ENCODE data around the gene SH3RF3.

The SH3RF3 gene

DNA sequence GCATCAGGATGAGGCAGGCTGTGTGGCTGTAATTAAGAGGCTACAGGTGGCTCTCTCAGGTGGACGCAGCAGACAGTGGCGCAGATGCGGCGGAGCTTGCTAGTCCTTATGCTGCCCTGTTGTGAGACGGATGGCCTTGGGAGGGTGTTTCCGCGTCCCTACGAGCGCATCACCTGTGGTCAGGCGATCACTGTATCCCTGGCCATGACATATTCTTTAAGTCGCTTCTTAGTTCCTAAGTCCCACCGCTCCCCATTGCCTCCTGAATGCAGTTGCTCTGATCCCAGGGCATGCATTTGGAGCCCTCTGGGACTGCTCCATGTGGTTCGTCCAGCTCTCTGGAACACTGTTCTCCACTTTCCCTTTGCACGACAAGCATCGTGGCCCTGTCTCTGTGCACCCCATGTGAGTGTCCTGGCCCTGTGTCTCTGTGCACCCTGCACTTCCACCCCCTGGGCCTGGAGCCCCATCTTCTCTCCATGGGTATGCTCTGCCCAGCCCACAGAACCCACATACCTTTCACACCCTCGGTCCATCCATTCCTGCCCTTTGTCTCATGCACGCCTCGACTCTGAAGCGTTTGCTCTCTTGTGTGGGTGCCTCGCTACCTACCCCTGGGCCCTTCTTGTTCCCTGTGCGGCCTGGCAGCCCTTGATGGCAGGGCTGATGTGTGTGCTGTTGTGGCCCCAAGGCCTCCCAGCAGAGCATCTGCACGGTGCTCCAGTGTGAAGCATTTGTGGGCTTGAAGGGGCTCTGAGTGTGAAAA, 74.4 kb downstream of the SH3RF3 start:
- DNase-seq (ENCODE audit: low read depth) = no peak

DNA sequence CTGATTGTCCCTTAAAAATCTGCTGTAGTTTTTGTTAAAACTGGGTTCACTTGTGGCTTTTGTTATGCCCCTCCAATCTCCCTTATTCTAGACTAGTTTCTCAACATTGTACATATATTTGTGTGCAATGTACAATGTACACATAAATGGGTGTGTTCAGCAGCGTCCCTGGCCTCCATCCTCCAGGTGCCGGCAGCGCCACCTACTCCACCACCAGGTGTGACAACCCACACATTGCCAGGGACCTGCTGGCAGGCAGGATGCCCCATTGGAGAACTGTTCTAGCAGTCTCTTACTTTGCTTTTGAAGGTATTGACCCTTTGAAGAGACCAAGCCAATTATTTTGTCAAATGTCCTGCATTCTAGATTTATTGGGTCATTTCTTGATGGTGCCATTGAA, 75.4 kb downstream of the SH3RF3 start:
- no peak for DNase-seq (ENCODE audit: low read depth)

DNA sequence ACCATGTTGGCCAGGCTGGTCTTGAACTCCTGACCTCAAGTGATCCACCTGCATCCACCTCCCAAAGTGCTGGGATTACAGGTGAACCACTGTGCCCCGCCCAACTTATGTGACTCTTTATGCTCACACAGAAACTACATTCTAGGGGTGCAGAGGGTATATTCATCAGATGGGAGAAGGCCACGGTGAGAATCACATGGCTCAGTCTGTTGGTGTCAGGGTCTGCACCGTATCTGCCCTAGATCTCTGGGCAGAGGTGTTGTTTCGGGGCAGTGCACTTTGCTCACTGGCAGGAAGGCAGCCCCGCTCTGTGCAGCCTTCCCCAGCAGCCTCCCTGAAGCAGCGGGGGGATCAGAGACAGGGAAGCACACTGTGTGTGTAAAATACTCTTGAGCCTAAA, 76.4 kb downstream of the SH3RF3 start:
- no peak for DNase-seq (ENCODE audit: low read depth)

DNA sequence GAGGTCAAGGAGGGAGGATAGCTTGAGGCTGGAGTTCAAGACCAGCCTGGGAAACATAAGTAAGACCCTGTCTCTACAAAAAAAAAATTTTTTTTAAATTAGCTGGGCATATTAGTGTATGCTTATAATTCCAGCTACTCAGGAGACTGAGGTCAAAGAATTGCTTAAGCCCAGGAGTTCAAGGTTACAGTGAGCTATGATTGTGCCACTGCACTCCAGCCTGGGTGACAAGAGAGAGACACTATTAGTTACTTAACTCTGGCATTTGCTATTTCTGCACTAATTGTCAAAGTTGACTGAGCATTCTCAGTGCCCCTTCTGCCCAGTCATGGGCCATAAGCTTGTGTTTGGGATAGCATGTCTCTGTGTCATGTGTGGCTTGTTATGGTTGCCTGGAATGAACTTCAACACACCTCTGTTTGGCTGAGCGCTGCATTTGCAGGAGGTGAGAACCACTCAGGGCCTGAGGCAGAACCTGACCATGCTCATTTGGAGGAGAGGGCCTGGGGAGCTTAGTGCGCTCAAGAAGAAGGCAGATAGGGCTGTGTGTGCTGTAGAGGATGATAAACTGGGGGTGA, 77.7 kb downstream of the SH3RF3 start:
- no peak for DNase-seq (ENCODE audit: low read depth)

DNA sequence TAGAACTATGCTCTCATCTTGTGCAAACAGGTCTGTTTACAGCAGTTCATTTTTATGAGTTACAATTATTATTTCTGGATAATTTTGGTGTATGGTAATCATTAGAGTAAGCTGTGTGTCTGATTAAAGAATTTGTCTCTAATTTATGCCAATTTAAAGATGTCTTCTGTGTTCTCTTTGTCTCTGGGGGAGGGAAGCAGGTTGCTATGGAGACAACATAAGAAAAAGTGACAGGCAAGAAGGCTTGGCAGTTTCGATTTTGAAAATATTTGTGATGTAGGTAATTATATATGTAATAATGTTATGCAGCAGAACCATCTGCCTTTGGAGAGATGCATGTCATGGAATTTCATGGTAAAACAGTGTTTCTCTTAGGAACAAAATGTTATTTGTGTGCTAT, 78.2 kb downstream of the SH3RF3 start:
- no peak for DNase-seq (ENCODE audit: low read depth)

DNA sequence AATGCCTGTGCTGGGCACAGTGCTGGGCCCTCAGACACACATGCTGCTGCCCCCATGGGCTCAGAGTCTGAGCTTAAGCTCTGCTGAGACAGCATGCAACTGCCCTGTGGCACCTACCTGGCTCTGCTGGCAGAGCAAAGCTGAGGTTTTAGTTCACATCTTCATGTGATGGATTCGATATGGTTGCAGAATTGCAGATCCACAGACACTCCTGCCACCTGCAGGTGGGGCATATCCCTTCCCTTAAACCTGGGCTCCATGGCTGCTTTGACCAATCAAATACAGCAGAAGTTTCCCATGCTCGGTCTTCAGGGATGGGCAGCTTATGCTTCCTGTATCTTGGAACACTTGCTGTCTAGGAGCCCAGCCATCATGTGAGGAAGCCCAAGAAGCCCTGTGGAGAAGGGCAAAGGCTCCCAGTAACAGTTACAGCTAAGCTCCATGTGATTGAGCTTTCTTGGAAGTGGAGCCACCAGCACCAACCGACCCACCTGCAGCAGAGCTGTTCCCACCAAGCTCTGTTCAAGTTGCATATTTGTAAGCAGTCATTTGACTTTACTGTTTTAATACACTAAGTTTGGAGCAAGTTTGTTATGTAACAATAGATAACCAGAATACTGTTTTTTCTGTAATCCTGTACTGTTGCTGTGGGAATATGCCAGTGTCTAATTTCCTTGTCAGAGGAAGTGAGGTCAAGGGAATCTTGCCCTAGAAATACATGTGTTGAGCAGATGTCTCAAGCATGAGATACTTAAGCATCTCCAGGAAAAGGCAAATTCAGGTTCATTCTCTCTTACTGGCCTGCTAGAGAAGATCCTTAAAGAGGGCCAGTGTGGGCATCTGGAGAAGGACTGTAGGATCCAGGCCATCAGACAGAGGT, 79.3 kb downstream of the SH3RF3 start:
- DNase-seq (ENCODE audit: low read depth) = no peak

DNA sequence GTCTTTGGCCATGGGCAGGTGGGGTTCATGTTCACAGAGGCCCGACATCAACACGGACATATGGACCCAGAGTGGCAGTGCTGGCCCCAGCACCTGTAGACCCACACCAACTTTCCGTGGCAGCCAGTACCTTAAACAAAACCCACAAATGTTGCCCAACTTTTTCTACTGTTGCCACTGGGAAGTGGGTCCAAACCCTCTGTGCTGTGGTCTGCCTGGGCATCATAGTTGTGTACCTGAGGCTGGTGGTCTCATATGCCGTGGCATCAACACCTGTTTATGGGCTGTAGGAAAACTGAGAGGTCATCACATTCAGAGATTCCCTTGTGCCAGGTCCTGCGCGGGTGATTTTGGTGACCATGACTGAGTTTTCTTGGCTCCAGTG, 79.9 kb downstream of the SH3RF3 start:
- no peak for DNase-seq (ENCODE audit: low read depth)

DNA sequence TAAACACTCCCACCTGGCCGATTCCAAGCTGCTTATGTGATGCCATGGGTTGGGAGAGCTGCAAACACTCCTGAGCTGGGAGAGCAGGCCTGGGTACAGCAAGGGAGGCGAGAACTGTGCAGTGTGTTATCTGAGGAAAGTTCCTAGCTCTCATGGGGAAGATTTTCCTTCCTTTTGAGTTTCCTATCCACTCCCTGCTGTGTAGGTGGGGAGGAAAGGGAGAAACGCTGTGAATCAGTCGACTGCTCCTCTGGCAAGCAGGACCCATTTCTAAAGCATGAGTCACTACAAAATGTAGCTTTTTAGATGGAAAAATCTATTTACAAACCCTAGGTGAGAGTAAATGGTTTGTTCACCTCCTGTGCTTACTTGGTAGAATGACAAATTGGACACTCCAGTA, 80.4 kb downstream of the SH3RF3 start:
- DNase-seq (ENCODE audit: low read depth) = peak; percentile 43

DNA sequence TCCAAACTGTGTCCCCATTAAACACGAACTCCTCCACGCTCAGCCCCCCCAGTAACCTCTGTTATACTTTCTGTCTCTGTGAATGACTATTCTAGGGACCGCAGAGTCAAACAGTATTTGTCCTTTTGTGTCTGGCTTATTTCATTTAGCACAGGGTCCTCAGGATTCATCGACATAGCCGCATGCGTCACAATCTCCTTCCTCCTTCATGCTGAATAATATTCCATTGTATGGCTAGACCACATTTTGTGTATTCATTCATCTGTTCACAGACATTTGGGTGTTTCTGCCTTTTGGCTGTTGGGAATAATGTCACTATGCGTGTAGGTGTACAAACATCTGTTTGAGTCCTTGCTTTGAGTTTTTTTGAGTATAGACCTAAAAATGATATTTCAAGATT, 80.9 kb downstream of the SH3RF3 start:
- DNase-seq (ENCODE audit: low read depth) = no peak

DNA sequence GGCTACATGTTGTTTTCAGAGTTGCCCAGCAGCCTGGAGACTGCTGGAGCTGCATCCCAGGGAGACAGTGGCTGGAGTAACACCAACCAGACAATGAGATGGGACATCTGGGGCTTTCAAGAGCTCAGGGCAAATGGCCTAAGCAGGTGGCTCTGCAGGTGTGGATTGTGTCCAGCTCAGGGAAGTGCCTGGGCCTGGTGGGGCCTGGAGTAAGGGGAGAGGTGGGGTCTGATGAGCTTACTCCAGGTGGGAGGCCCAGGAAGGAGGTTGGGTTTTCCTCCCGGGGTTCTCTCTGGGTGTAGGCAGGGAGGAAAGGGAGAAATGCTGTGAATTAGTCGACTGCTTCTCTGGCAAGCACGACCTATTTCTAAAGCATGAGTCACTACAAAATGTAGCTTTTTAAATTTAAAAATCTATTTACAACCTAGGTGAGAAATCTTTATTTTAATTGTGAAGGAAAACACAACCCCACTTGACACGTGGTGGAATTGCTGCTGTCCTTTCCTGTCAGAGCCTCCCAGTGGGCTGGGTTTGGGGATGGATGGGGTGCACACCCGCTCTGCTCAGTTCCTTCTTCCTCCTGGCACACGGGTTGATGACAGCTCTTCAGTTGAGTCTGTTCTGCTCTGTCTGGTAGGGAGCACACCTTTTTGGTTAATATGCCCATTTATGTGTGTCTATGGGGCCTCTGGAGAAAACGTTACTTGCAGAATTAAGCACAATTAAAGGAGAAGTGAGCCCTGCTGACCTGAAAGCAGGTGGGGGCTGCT, 81.6 kb downstream of the SH3RF3 start:
- no peak for DNase-seq (ENCODE audit: low read depth)

DNA sequence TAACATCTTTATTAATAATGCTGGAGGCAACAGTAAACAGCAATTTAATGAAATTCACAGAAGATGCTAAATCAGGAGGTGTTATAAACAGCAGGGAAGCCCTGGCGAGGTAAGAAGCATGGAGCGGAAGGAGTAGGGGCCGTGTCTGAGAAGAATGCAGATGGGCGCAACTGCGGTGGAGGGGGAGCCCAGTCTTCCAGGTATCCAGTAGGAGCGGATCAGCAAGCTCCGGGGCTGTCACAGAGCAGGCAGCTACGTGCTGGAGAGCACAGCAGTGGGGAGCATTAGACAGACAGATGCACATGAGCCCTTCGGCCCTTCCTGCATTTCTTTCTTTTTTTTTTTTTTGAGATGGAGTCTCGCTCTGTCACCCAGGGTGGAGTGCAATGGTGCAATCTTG, 82.3 kb downstream of the SH3RF3 start:
- DNase-seq (ENCODE audit: low read depth) = no peak

DNA sequence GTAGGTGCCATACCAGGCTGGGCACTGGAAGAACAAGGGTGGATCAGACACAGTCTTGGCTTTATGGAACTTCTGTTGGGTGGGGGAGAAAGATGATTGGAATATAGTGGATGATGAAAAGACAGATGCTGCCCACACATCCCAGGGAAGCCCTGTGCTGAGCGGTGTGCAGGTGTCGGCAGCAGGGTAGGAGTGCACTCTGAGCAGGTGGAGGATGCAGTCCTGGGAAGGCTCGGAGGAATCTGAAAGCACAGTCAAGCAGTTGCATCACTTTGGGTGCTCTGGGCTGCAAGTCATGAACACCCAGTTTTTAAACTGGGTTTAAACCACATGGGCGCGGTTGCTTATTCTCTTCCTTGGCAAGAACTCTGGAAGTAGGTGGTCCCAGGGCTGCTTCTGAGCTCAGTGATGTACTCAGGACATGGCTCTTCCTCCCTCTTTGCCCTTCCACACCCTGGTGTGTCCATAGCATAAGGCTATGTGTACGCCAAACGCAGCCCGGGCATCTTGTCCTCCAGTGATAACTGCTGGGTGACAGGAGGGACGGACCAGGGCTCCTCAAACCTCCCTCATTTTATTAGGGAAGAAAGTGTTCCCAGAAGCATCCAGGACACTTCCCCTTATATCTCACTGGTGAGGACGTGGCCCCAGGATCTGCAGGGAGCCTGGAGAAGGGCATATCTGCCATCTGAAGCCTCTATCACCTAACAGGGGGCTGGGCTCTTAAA, 84.0 kb downstream of the SH3RF3 start:
- no peak for DNase-seq (ENCODE audit: low read depth)

DNA sequence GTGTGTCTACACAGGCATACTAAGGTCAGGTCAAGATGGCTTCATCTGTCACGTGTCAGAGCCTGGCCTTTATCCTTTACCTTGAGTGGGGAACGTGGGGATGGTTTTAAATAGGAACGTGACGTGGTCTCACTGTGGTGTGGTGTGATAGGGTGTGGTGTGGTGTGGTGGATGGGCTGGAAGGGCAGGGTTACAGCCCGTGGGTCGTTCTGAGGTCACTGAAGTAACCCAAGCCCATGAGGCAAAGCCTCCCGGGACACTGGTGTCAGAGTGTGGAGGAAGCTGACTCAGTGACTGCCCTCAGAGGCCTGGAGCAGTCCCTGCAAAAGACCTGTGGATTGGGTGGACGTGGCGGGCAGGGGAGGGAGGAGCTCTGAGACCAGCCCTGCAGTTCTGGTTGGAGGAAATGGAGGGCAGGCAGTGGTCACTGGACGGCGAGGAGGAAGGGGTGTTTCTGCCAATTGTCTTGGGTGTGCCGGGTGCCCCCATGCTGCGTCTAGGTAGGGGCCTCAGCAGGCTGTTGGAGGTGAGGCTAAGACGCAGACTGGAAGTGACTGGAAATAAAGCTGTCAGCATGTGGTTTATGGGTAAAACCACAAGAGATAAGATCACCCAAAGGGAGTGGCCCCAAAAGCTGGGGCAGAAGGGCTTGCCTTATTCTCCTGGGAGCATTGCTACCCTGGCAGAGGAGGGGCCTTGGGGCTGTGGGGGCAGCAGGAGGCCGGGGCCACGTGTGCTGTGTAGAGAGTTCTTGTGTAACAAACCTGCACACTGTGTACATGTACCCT, 84.8 kb downstream of the SH3RF3 start:
- peak; percentile 44 for DNase-seq (ENCODE audit: low read depth)

DNA sequence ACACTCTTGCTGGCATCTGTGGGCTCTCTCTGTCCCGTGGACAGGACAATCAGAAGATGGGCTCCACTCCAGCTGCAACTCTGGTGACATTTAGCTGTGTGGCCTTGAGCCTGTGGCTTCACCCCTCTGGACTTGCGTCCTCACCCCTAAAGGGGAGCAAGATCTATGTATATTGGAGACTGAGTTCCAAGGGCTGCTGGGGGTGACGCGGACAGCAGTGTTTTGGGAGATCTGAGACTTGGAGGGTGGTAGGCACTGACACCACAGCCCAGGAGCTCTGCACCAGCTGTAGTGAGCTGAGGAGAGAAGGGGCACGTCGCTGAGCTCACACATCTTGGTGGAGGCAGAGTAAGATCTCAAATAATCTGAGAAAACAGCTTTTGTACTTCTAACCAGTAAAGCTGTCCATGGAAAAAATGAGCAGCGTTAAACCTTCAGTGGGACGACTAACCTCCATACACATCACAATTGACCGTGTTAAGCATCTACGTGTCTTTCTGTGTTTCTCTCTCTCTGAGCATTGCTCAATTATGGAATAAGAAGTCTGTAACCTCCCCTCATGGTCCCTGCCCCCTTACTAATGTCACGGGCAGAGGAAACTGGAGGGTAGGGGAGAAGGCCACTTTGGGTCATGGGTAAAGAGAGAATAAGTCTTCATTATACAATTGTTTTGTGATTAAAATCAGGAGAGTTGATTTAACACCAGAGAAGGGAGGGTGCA, 85.8 kb downstream of the SH3RF3 start:
- DNase-seq (ENCODE audit: low read depth) = no peak

DNA sequence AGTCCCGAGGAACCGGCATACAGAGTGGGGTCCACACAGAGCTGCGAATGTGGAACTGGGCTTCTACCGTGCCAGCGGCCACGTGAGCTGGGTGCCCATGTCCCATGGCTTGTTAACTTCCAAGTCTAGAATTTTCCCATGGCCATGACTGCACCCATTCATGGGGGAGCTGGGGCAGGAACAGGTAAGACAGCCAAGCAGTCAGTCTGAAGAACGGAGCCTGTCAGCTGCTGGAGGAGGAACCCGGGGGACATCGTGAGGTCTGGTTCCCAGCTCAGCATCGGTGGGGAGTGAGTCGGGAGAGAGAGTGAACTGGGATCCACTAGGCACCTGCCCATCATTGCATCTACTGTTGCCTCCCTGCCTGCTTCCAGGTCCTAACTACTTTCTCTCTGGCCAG, 86.9 kb downstream of the SH3RF3 start:
- DNase-seq (ENCODE audit: low read depth) = no peak

DNA sequence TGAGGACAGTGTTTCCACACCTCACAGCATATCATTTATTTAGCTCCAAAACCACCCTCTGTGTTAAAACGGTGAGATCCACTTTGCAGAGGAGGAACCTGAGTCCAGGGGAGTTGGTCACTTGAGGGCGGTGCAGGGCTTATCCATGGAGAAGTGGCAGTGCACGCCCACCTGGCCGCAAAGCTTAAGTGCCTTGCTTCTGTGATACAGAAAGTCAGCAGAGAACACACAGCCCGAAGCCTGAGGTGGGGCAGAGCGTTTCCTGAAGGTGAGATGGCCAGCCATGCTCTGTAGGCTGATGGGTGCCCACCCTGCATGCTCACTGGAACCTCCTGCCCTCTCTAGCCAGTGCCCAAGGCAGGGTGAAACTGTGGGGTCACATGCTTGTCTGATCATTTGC, 87.3 kb downstream of the SH3RF3 start:
- no peak for DNase-seq (ENCODE audit: low read depth)

DNA sequence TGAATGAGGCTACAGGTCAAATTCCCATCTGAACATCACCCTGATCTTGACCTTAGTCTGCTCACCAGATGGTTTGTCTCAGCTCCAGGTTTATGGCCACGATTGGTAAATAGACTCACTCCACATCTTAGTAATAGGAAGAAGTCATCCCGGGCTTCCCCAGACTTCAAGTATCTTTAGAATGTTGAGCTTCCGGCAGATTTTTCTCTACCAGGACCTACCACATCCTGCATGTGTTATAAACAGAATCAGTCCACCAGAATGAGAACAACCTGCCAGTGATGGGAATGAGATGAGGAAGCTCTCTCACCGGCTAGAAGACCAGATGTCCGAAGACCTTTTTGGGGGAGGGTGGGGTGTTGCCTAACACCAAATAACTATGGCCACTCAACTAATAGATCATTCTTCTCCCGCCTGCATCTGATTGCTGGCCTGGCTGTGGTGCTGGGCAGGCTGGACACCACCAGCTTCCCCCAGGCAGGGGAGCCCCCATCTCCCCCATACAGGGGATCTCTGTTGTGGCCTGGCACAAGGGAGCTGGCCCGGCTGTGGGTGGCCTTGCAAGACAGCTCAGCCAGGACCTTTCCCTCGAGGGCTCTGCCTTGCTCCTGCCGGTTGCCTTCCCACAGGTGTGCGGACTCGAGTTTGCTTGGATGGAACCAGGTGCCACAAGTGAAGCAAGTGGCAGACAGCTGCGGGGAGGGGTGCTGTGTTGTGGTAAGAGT, 88.5 kb downstream of the SH3RF3 start:
- DNase-seq (ENCODE audit: low read depth) = peak; percentile 83

DNA sequence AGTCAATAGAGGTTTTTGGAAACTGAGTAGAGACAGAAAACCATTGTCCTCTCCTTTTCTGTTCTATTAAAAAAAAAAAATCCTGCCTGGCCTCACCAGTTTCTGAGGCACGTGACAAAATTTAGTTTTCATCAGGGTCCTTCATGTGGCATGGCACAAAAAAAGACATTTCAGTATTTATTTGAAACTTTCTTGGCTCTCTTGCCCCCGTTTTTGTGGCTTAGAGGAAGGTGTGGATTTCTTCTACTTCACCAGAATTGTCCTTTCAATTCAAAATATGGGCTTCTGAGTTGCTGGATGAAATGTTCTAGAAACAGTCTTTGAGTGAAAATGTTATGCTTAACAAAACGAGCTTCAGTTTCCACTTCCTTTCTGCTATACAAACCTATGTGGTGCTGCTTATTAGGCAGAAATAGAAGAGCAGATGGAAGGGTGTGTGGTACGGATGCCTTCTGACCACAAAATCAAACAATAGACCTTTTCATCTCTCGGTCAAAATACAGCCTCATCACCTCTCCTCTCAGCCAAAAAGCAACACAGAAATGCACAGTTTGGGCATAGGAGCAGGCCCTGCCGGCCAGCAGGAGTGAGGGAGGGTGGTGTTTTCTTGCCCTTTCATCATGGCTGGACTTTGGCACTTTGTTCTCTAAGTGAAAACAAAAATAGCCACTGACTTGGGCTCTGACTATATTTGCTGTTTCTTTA, 89.2 kb downstream of the SH3RF3 start:
- DNase-seq (ENCODE audit: low read depth) = no peak

DNA sequence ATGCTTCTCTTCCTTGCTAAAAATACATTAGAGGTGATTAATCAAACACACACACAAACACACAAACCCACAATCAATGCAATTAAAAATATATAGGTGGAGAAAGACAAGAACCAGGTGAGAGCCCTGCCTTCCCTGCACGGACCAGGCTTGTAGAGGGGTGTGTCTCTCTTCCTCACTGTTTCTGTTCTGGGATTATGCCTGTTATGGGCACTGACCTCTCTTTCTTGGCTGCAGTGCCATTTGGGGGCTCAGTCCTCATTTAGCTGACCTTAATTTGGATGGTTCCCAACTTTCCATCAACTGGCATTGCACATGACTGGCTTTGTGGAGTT, 89.8 kb downstream of the SH3RF3 start:
- no peak for DNase-seq (ENCODE audit: low read depth)

Measured in non-pigmented ciliary epithelial cell (primary cell).